ENCODE measurements around the gene PAK1IP1.
"Not testable (repeated sequence)": the region's sequence is repeated elsewhere in the genome, so short reads cannot be mapped to it uniquely, and the experiment has no call there.

PAK1IP1 gene

DNA sequence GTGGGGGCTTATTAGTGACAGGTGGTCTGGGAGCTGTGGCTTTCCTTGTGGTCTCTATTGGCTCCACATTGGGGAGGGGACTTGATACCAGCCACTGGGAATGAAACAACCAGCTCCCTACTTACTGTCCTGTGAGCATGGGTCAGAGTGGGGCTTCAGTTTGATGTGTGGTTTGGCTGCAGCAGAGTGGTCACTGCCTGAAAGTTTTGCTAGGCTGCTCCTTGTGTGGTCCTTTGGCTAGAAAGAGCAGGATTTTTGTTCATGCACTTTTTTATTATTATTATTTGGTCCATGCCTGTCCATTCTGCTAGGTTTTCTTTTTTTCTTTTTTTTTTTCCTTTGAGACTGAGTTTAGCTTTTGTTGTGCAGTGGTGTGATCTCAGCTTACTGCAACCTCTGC, 45.3 kb downstream of the PAK1IP1 start:
- no peak for FAIRE-seq
- no peak for DNase-seq (ENCODE audit: insufficient read length, low spot score)

- DNase-seq (ENCODE audit: insufficient read length, low spot score); FAIRE-seq: not testable (repeated sequence)
Observed at GRCh38 chr6:10741643-10742042, 46.9 kb downstream of the PAK1IP1 start.

DNA sequence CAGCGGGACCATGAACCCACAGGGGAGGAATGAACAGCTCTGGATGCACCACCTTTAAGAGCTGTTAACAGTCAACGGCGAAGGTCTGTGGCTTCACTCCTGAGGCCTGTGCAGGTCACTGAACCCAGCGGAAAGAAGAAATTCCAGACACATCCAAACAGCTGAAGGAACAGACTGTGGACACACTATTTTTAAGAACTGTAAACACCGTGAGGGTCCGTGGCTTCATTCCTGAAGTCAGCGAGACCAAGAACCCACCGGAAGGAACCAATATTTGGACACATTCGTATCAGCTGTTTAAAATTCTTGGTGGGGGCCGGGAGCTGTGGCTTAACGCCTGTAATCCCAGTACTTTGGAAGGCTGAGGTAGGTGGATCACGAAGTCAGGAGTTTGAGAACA, 47.5 kb downstream of the PAK1IP1 start:
- FAIRE-seq (no peak), DNase-seq (ENCODE audit: insufficient read length, low spot score) (no peak)

GRCh38 chr6:10743515-10743914, 48.7 kb downstream of the PAK1IP1 start:
- FAIRE-seq (no peak), DNase-seq (ENCODE audit: insufficient read length, low spot score) (no peak)

- FAIRE-seq (no peak), DNase-seq (ENCODE audit: insufficient read length, low spot score) (no peak)
Observed at GRCh38 chr6:10745116-10745515, 50.3 kb downstream of the PAK1IP1 start.

- FAIRE-seq: no peak
Observed at GRCh38 chr6:10746915-10747250, 52.1 kb downstream of the PAK1IP1 start.

GRCh38 chr6:10747251-10747972, 52.6 kb downstream of the PAK1IP1 start, which contains the start of gene TMEM14B:
TMEM14B (plus strand) TSS chr6:10747805; CDS start chr6:10749246, 1,441 bp downstream.
- DNase-seq (ENCODE audit: insufficient read length, low spot score) (peak; percentile 97), FAIRE-seq (peak; percentile 96)

More at GRCh38 chr6:10746915-10747250, 52.1 kb downstream of the PAK1IP1 start:
- no peak for DNase-seq (ENCODE audit: insufficient read length, low spot score)

- FAIRE-seq (no peak), DNase-seq (ENCODE audit: insufficient read length, low spot score) (no peak)
Observed at GRCh38 chr6:10749734-10750133, 55.0 kb downstream of the PAK1IP1 start.

- FAIRE-seq; DNase-seq (ENCODE audit: insufficient read length, low spot score): not testable (repeated sequence)
Observed at GRCh38 chr6:10750568-10750967, 55.8 kb downstream of the PAK1IP1 start.

DNA sequence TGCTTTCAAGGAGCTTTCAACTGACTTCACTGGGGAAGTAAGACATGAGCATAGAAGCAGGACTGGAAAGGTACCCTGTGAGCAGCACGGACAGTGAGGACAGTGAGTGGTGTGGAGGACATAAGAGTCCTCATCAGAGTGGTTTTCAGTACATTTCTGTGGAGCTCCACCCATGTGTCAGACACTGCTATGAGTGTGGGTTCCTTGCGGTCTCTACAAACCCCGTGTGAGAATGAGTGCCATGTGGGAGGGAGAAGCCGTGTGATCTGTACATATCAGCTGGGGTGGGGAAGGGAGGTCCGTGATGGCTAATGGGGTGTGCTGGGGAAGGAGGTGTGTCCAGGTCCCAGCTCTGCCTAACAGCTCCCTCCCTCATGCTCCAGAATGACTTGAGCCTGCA, 57.0 kb downstream of the PAK1IP1 start:
- DNase-seq (ENCODE audit: insufficient read length, low spot score); FAIRE-seq: not testable (repeated sequence)

DNA sequence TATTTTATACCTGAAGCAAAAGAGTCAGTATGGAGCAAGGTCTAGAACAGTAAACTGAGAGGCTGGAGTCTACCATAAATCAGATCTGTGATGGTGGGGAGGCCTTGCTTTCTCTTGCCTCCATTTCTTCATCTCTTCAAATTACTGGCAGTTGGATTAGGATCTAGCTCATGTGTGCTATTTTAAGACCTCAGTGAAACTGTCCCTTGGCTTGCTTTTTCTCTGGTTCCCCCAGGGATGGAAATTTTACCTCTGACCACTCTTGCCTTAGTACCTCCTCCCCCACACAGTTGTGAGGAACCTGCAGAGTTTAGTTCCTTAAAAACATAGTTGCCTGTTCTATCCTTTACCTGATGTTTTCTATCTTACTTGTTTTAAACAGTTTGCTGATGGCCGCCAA, 61.3 kb downstream of the PAK1IP1 start:
- FAIRE-seq: no peak
- DNase-seq (ENCODE audit: insufficient read length, low spot score): no peak

Measured in HTR-8/SVneo (cell line).